Cardiac septum (tissue), 1 donor: ENCODE results near the gene IZUMO4. TPM values are rescaled to one million over a fixed set of nuclear protein-coding genes. Genes with fewer than 3 reads are reported as not detected.

ENCODE experiments used
- DNase-seq: peaks from one replicate; pipeline ENCODE4 v3.0.0-alpha.2; 2020; ENCODE audit warnings: low spot score
- intact Hi-C: fragments of 100-400 bp; cut with DNase I; formaldehyde crosslinking; loops from one replicate; pipeline ENCODE4 v1.14.0; 2022
- total RNA-seq: library from RNA; stranded (reverse); fragmentation: NEBNext Ultra II Directional; extraction: Animal tissue kit (Norgen Biotek cat#: 25700); gene quantifications from one replicate; pipeline ENCODE4 v1.2.1, GENCODE V29; 2021
- donor health status: DM: no; HTN: no; CAD: no.

The IZUMO4 gene
- total RNA-seq, 1 donor from 2014 or later: 4.3 TPM

DNA sequence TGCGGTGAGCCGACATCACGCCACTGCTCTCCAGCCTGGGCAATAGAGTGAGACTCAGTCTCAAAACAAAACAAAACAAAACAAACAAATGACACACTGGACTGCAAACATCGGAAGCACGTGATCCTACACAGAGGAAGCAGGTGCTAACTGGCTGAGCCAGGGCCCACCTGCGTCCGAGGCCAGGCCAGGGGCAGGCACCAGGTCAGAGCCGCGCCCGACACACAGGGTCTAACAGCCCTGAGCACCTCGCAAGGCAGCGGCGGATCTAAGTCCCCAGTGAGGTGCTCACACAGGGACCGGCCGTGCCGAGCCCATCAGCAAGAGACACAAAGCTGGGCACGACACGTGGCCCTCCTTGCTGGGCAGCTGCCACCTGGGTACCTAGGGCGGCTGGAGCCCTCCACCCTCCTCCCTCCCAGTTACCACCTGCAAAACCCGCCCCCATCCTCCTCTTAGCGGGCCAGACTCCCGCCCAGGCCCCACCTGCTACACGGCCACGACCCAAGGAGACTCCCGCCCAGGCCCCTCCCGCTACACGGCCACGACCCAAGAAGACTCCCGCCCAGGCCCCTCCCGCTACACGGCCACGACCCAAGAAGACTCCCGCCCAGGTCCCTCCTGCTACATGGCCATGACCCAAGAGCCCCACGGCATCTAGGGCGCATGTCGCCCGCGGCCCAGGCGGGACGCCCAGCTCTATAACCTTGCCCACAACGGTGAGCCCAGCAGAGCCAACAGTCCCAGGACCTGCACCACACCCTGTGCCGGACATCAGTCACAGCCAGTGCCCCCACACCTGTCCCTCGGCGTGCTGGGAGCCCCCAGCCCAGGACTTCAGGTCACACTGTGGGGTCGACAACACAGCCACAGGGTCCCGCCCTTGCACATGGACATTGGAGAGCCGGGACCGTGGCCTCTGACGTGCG, 39.0 kb downstream of the IZUMO4 start:
- DNase-seq: no peak
- intact Hi-C loops: no loop called here

DNA sequence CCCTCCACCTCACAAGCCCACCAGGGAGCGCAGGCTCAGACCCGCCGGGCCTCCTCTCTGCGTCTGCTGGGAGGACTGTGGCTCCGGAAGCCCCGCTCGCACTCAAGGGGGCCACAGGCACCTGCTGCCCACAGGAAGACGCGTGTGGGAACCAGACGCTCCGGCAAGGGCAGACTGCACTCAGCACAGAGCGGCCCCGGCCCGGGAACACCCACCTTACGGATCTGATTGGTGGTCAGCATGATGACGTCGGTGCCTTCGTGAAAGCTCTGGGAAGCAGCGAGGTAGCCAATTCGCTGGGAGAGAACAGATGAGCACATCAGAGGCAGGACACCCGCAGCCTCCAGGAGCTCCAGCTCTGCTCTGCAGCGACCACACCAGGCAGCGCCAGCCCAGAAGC, 40.1 kb downstream of the IZUMO4 start:
- DNase-seq: no peak
- intact Hi-C loops: no loop called here

DNA sequence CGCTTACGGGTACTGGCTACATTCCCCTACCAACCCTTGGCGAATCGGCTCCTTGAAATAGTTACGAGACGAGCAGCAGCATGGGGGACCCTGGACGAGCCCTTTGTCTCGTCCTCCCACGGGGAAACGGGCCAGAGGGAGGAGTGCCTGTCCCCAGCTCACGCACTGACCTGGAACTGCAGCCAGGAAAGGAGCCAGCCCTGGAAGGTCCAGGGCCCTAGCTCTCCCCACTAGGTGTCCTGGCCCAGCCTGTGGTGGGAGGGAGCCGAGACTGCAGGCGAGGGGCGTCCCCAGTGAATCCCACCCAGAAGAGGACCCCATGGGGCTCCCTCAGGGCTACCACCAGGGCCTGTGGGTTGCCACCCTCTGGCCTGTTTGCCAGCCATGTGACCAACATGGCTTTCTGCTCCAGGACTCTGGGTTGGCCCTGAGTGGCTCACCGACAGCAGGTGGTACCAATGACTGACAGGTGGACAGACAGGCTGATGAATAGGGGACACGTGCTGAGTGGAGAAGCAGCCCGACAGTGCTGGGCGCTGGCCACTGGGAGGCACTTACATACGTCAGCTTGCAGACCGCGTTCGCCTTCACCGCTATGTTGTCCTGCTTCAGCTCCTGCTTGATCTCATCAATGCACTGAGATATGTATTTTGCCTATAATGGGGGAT, 41.5 kb downstream of the IZUMO4 start:
- no peak for DNase-seq
- intact Hi-C loops: no loop called here

DNA sequence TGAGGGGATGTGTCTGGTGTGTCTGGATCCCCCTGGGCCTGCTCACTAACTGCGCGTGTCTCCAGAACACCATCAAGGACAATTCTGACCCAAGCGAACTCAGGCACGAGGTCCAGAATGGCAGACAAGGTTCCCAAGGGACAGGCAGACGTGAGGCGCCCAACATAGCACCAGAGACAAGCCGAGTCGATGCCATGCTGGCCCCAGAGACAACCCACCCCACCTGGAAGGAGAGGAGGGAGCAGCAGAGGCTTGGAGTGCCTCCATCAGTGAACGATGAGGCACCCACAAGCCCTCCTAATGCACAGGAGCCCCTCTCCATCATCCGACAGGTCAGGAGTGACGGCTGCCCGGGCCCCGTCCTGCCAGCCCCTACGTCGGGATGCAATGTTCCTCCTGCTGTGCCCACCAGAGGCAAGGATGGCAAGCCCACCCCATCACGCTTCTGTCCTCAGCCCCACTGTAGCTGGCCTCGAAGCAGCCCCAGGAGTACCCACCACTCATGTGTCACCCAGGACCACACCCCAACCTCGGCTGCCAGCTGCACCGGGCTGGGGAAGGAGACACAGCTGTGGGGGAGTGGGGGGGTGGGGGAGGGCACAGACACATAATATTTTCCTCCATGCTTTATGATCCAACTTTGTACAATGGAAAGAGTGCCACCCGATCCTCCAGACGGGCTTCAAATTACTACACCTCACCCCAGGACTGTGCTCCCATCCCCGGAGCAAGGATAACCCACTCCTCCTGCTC, 42.8 kb downstream of the IZUMO4 start:
- DNase-seq: no peak
- intact Hi-C loops: no loop called here

DNA sequence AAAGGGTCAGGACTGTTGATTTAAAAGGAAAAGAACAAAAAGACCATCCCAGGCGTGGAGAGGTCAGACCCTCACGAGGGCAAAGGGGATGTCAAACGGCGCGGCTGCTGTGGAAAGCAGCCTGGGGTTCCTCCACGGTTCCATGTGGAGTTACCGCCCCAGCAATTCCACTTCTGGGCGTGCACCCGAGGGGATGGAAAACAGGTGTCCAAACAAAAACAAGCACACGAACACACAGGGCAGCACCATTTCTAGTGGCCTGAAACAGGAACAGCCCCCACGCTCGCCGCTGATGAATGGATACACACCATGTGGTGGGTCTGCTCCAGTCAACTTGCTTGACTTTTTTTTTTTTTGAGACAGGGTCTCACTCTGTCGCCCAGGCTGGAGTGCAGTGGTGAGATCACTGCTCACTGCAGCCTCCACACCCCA, 43.4 kb downstream of the IZUMO4 start:
- intact Hi-C loops: no loop called here
- DNase-seq: no peak

GRCh38 chr19:2142173-2142829, 45.6 kb downstream of the IZUMO4 start:
- intact Hi-C loops: no loop called here
- DNase-seq: no peak

GRCh38 chr19:2144190-2144589, 47.5 kb downstream of the IZUMO4 start:
- no peak for DNase-seq
- intact Hi-C loops: no loop called here

DNA sequence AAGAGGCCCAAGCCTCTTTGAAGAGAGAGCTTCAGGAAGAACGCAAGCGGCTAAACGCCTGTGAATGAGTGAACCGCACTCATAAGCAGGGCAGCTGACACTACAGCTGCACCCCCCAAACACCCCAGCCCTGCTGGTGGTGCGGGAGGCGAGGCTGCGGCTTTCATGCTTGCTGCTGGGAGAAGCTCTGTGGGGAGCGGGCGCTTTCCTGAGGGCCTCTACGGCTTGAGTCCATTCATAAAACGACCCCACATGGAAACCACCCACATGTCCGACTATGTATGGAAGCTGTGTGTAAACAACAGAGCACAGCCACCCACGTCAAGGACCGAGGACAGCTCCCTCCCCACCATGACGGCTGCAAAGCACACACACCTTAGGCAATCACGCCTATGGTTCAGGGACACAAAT, 49.1 kb downstream of the IZUMO4 start:
- intact Hi-C loops: no loop called here

DNA sequence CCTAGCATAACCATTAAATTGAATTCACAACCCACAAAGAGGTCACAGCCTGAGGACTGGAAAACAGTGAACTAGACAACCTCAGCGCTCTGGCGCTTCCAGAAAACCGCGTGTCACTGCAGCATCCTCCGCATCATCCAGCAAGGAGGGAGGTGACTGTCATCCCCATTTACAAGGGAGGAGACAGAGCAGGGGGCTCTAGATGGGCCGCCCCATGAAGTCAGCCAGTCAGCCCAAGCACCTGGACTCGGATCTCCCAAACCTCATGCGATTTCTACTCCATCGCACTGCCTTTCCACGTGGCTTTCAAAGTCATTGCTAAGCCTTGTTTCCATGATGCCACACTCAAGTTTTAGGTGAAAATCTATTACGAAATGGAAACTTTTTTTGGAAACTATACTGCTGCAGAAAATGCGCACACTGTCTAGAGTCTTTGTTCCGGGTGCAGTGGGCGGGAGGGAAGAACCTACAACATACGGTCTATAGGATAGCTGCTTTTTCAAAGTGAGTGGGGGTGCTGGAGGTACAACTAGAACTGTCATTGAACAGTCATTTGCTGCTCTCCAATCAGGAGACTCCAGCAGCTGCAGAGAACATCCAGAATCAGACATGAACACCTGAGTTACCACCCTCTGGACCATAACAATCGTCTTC, 51.9 kb downstream of the IZUMO4 start:
- intact Hi-C loops: no loop called here
- DNase-seq: no peak

More for the DNA sequence above, 49.1 kb downstream of the IZUMO4 start:
- no peak for DNase-seq

Other genes starting within 250 kb of the IZUMO4 start
- gene REXO1, start 248.4 kb upstream of the IZUMO4 start, total RNA-seq: 16.7 TPM
- 14.1 TPM for gene KLF16, start 233.3 kb upstream of the IZUMO4 start, total RNA-seq
- gene ABHD17A, start 211.4 kb upstream of the IZUMO4 start, total RNA-seq: 61.1 TPM
- gene ADAT3, start 191.5 kb upstream of the IZUMO4 start, total RNA-seq: 2.1 TPM
- 14.9 TPM for gene SCAMP4, start 191.5 kb upstream of the IZUMO4 start, total RNA-seq
- gene CSNK1G2, start 155.7 kb upstream of the IZUMO4 start, total RNA-seq: 31.4 TPM
- 60.5 TPM for gene BTBD2, start 81.2 kb upstream of the IZUMO4 start, total RNA-seq
- gene MKNK2, start 45.7 kb upstream of the IZUMO4 start, total RNA-seq: 122 TPM
- 17.0 TPM for gene MOB3A, start 589 bp upstream of the IZUMO4 start, total RNA-seq
- gene AP3D1, start 54.7 kb downstream of the IZUMO4 start, total RNA-seq: 89.0 TPM
- 15.2 TPM for gene DOT1L, start 67.0 kb downstream of the IZUMO4 start, total RNA-seq
- gene PLEKHJ1, start 139.4 kb downstream of the IZUMO4 start, total RNA-seq: 51.2 TPM
- gene SF3A2, start 139.9 kb downstream of the IZUMO4 start, total RNA-seq: 34.1 TPM
- 1.5 TPM for gene AMH, start 152.4 kb downstream of the IZUMO4 start, total RNA-seq
- 0.46 TPM for gene JSRP1, start 159.5 kb downstream of the IZUMO4 start, total RNA-seq
- 0.19 TPM for gene PEAK3, start 185.3 kb downstream of the IZUMO4 start, total RNA-seq
- not detected for gene LINGO3, start 211.2 kb downstream of the IZUMO4 start, total RNA-seq
- 42.7 TPM for gene LSM7, start 231.7 kb downstream of the IZUMO4 start, total RNA-seq
- gene SPPL2B, start 231.8 kb downstream of the IZUMO4 start, total RNA-seq: 27.4 TPM